ENCODE results near the gene SSC5D. TPM values are rescaled to one million over a fixed set of nuclear protein-coding genes. Genes with fewer than 3 reads are reported as not detected.
"Not testable (repeated sequence)": the region's sequence is repeated elsewhere in the genome, so short reads cannot be mapped to it uniquely, and the experiment has no call there.

Gene SSC5D
- total RNA-seq, 1 donor from 2014 or later = 1.1 TPM

- Mint-ChIP-seq H3K4me1 (ENCODE audit: low read depth) (peaks cover 4% of the 10 kb centered on the region), H3K9me3 (ENCODE audit: low read depth) (no peaks in the 10 kb centered on the region), H3K27me3 (peaks cover 11% of the 10 kb centered on the region), H3K36me3 (ENCODE audit: insufficient read depth) (no peaks in the 10 kb centered on the region), H3K4me3 (ENCODE audit: low read depth) (no peak overlapping the region), H3K27ac (no peak overlapping the region)
- no peak for DNase-seq (ENCODE audit: low spot score, unreplicated experiment)
- TF ChIP-seq CTCF (IDR thresholded peaks at IDR 0.05; ENCODE audit: unreplicated experiment) = no peak
Observed at GRCh38 chr19:55492362-55492944, 4.2 kb downstream of the SSC5D start.

GRCh38 chr19:55493052-55493644 lies 4.9 kb downstream of the SSC5D start:
- no peak overlapping the region for H3K27ac Mint-ChIP-seq
- H3K9me3 Mint-ChIP-seq (ENCODE audit: low read depth) = no peaks in the 10 kb centered on the region
- H3K4me1 Mint-ChIP-seq (ENCODE audit: low read depth) = peaks cover 1% of the 10 kb centered on the region
- H3K36me3 Mint-ChIP-seq (ENCODE audit: insufficient read depth) = no peaks in the 10 kb centered on the region
- no peak for TF ChIP-seq CTCF (IDR thresholded peaks at IDR 0.05; ENCODE audit: unreplicated experiment)
- H3K27me3 Mint-ChIP-seq = peaks cover 11% of the 10 kb centered on the region
- no peak for DNase-seq (ENCODE audit: low spot score, unreplicated experiment)
- no peak overlapping the region for H3K4me3 Mint-ChIP-seq (ENCODE audit: low read depth)

GRCh38 chr19:55493645-55494171 lies 5.5 kb downstream of the SSC5D start:
- DNase-seq (ENCODE audit: low spot score, unreplicated experiment) = no peak
- H3K9me3 Mint-ChIP-seq (ENCODE audit: low read depth) = no peaks in the 10 kb centered on the region
- TF ChIP-seq CTCF (IDR thresholded peaks at IDR 0.05; ENCODE audit: unreplicated experiment) = no peak
- H3K4me1 Mint-ChIP-seq (ENCODE audit: low read depth) = no peaks in the 10 kb centered on the region
- H3K27ac Mint-ChIP-seq = no peak overlapping the region
- H3K36me3 Mint-ChIP-seq (ENCODE audit: insufficient read depth) = no peaks in the 10 kb centered on the region
- H3K4me3 Mint-ChIP-seq (ENCODE audit: low read depth) = no peak overlapping the region
- peaks cover 11% of the 10 kb centered on the region for H3K27me3 Mint-ChIP-seq

GRCh38 chr19:55494172-55494761 lies 6.0 kb downstream of the SSC5D start:
- no peaks in the 10 kb centered on the region for H3K9me3 Mint-ChIP-seq (ENCODE audit: low read depth)
- H3K27me3 Mint-ChIP-seq = peaks cover 16% of the 10 kb centered on the region
- no peak for DNase-seq (ENCODE audit: low spot score, unreplicated experiment)
- H3K36me3 Mint-ChIP-seq (ENCODE audit: insufficient read depth) = no peaks in the 10 kb centered on the region
- no peaks in the 10 kb centered on the region for H3K4me1 Mint-ChIP-seq (ENCODE audit: low read depth)
- H3K27ac Mint-ChIP-seq = no peak overlapping the region
- TF ChIP-seq CTCF (IDR thresholded peaks at IDR 0.05; ENCODE audit: unreplicated experiment) = no peak
- no peak overlapping the region for H3K4me3 Mint-ChIP-seq (ENCODE audit: low read depth)

GRCh38 chr19:55495646-55496349 lies 7.6 kb downstream of the SSC5D start:
- TF ChIP-seq CTCF (IDR thresholded peaks at IDR 0.05; ENCODE audit: unreplicated experiment) = no peak
- Mint-ChIP-seq H3K4me3 (ENCODE audit: low read depth) (no peak overlapping the region), H3K4me1 (ENCODE audit: low read depth) (no peaks in the 10 kb centered on the region), H3K27ac (no peak overlapping the region), H3K36me3 (ENCODE audit: insufficient read depth) (no peaks in the 10 kb centered on the region), H3K9me3 (ENCODE audit: low read depth) (no peaks in the 10 kb centered on the region), H3K27me3 (peaks cover 17% of the 10 kb centered on the region)
- no peak for DNase-seq (ENCODE audit: low spot score, unreplicated experiment)

GRCh38 chr19:55496820-55497219 lies 8.6 kb downstream of the SSC5D start:
- H3K9me3 Mint-ChIP-seq (ENCODE audit: low read depth); DNase-seq (ENCODE audit: low spot score, unreplicated experiment); H3K4me1 Mint-ChIP-seq (ENCODE audit: low read depth); H3K4me3 Mint-ChIP-seq (ENCODE audit: low read depth); H3K36me3 Mint-ChIP-seq (ENCODE audit: insufficient read depth); H3K27ac Mint-ChIP-seq: not testable (repeated sequence)
- H3K27me3 Mint-ChIP-seq = peaks cover 18% of the 10 kb centered on the region

Data from progenitor cell of endocrine pancreas (in vitro differentiated cells).